Measurements from ENCODE around the gene TSPYL6.

TSPYL6 gene

DNA sequence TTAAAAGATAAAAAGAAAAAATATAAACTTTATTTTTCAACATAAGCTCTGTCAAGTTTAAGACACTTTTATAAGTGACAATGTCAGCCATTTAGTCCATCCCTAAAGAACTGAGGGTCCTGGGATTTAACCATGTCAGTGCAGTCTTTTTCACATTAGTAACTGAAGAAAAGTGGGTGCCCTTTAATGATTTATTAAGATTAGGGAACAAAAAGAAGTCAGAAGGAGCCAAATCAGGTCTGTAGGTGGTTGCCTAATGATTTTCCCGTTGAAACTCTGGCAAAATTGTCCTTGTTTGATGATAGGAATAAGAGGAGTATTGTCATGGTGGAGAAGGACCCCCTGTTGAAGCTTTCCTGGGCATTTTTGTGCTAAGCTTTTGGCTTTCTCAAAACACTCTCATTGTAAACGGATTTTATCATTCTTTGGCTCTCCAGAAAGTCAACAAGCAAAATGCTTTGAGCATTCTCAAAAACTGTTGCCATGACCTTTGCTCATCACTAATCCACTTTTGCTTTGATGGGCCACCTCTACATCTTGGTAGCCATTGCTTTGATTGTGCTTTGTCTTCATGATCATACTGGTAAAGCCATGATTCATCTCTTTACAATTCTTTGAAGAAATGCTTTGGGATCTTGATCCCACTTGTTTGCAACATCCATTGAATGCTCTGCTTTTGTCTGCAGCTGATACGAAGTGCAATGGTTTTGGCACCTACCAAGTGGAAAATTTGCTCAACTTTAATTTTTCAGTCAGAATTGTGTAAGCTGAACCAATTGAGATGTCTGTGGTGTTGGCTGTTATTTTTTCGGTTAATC, 22.0 kb downstream of the TSPYL6 start:
- no peak overlapping the region for H3K27ac ChIP-seq
- TF ChIP-seq, protein P1, sequence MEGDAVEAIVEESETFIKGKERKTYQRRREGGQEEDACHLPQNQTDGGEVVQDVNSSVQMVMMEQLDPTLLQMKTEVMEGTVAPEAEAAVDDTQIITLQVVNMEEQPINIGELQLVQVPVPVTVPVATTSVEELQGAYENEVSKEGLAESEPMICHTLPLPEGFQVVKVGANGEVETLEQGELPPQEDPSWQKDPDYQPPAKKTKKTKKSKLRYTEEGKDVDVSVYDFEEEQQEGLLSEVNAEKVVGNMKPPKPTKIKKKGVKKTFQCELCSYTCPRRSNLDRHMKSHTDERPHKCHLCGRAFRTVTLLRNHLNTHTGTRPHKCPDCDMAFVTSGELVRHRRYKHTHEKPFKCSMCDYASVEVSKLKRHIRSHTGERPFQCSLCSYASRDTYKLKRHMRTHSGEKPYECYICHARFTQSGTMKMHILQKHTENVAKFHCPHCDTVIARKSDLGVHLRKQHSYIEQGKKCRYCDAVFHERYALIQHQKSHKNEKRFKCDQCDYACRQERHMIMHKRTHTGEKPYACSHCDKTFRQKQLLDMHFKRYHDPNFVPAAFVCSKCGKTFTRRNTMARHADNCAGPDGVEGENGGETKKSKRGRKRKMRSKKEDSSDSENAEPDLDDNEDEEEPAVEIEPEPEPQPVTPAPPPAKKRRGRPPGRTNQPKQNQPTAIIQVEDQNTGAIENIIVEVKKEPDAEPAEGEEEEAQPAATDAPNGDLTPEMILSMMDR (conservative IDR thresholded peaks at IDR 0.05) = no peak

GRCh38 chr2:54228945-54229344, 27.1 kb downstream of the TSPYL6 start:
- no peak overlapping the region for H3K27ac ChIP-seq
- TF ChIP-seq, protein P1 (conservative IDR thresholded peaks at IDR 0.05) = no peak

GRCh38 chr2:54227798-54228197, 28.2 kb downstream of the TSPYL6 start:
- TF ChIP-seq, protein P1 (conservative IDR thresholded peaks at IDR 0.05) = no peak

DNA sequence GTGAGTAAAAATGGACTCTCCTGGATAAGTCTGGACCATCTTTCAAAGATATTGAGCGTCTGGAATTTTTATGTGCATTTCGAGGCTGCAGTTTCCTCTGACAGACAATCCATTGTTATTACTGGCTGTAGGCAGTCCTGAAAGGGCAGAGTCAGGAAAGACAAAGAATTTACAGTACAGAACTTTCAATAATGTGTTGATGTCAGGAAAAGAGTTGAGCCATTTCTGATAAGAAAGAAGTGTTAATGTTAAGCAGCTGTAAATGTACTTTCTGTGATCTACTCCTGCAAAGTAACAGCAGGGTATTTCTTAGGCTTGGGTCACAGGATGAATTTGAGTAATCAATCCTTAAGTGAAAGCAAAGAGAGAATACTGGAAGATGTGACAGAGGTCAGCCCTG, 29.8 kb downstream of the TSPYL6 start:
- TF ChIP-seq, protein P1 (conservative IDR thresholded peaks at IDR 0.05) = no peak
- no peak overlapping the region for H3K27ac ChIP-seq

More at GRCh38 chr2:54227798-54228197, 28.2 kb downstream of the TSPYL6 start:
- no peak overlapping the region for H3K27ac ChIP-seq

- H3K27ac ChIP-seq = no peak overlapping the region
- TF ChIP-seq, protein P1 (conservative IDR thresholded peaks at IDR 0.05) = no peak
Observed at GRCh38 chr2:54224997-54225396, 31.0 kb downstream of the TSPYL6 start.

- no peak overlapping the region for H3K27ac ChIP-seq
- TF ChIP-seq, protein P1 (conservative IDR thresholded peaks at IDR 0.05) = no peak
Observed at GRCh38 chr2:54213082-54213481, 42.9 kb downstream of the TSPYL6 start.

DNA sequence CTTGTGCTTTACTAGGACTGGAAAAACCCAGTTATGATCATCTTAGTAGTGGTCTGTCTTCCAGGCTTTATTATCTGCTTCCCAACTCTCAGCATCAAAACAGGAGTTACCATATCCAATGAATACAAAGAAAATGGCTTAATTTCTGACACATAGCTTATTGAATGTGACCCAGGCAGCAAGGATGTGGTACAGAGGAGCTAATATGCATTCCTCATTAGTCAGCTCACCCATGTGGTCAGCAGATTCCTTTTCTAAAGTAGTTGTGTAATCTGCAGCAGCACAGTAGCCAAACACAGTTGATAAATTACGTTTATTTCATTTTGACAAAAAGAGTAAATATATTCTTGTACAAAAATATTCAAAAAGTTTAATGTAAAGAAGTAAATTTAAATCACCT, 43.6 kb downstream of the TSPYL6 start:
- TF ChIP-seq, protein P1 (conservative IDR thresholded peaks at IDR 0.05) = no peak
- no peak overlapping the region for H3K27ac ChIP-seq

Measured in VCaP (cell line).